ENCODE results near the gene PHLPP1.

The PHLPP1 gene

DNA sequence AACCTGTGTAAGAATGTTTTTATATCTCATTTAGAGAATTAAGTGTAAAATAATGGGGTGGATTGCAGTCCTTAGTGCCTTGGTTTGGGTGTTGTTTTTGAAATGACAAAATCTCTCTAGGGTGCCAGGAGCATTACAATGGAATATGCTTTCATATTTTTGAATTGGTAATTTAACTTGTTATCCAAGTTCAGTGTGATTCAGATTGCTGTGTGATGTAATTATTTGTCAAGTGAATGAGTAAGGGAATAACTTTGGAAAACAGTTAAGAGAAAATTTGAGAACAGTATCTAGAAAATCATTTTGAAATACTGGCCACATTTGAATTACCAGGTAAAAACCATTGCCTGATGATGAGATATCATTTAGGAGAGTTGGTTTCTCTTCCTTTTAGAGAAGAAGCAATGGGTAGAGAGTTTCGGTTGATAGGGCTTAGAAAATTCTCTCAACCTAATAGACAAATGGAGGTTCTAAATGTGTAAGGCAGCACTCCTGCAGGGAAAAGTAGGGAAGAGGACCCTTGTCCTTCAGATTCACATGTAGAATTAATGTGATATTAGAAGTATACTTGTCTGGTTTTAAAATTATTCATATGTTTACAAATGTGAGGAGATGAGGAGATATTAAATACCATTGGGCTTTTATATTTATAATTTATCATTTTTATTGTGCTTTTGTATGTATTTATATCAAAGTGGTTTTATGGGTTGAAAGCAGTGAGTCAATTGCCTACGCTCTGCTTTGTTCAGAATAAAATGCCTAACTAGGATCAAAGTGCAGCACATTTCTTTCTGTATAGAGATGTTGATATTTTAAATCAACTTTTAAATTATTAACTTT is 124.8 kb downstream of the PHLPP1 start:
- H3K4ac ChIP-seq (ENCODE audit: low read length), result no peak overlapping the region
- no peak overlapping the region for H2BK15ac ChIP-seq (ENCODE audit: low read length)
- no peaks in the 10 kb centered on the region for H3K27me3 ChIP-seq (ENCODE audit: control insufficient read depth in 3 of 3, insufficient read depth in 3 of 3, low read depth in 1 of 3, low read length in 3 of 3)
- no peak overlapping the region for H2BK12ac ChIP-seq (ENCODE audit: low read length)
- peaks cover 0 to 15% of the 10 kb centered on the region in 2 donors for H3K36me3 ChIP-seq (replicated peaks in 1 of 2; ENCODE audit: control insufficient read depth in 2 of 2, insufficient read depth in 2 of 2, low read length in 2 of 2)
- no CpG with 5 or more reads among the region's 2 CpGs for WGBS, 2 donors (ENCODE audit: extremely low coverage in 2 of 2, insufficient read length in 2 of 2, insufficient replicate concordance in 1 of 2)
- no peak overlapping the region for H3K27ac ChIP-seq (replicated peaks; ENCODE audit: low read length)
- H3K4me3 ChIP-seq (ENCODE audit: low read length in 2 of 2), result no peak overlapping the region
- H4K91ac ChIP-seq (ENCODE audit: low read depth, low read length, poor library complexity), result no peak overlapping the region
- no peak overlapping the region for H4K8ac ChIP-seq (ENCODE audit: low read depth, low read length)
- no peak overlapping the region for H2BK120ac ChIP-seq (ENCODE audit: low read depth, low read length)
- no peak overlapping the region for H3K4me2 ChIP-seq (ENCODE audit: insufficient read depth, low read length, poor library complexity, severe bottlenecking)
- no peak overlapping the region for H2BK5ac ChIP-seq (ENCODE audit: low read length)
- no peak for DNase-seq (ENCODE audit: low spot score)
- no peak overlapping the region for H3K23ac ChIP-seq (ENCODE audit: low read depth, low read length, poor library complexity)
- H3K18ac ChIP-seq (ENCODE audit: low read length), result no peak overlapping the region
- H3K79me1 ChIP-seq (ENCODE audit: low read depth, low read length), result peaks cover 1% of the 10 kb centered on the region
- H3K4me1 ChIP-seq (ENCODE audit: control insufficient read depth in 2 of 2, insufficient read depth in 1 of 2, low read depth in 1 of 2, low read length in 2 of 2), result peaks cover 0 to 7% of the 10 kb centered on the region in 2 donors
- H3K9me3 ChIP-seq (replicated peaks in 1 of 2; ENCODE audit: control insufficient read depth in 2 of 2, insufficient read depth in 1 of 2, low read depth in 1 of 2, low read length in 2 of 2), result peaks cover 0 to 10% of the 10 kb centered on the region in 2 donors
- H3K14ac ChIP-seq (ENCODE audit: low read length), result no peak overlapping the region
- H2AFZ ChIP-seq (ENCODE audit: low read length), result no peak overlapping the region
- no peak overlapping the region for H2AK5ac ChIP-seq (ENCODE audit: low read depth, low read length)
- no peak overlapping the region for H3K9ac ChIP-seq (ENCODE audit: low read depth, low read length, poor library complexity)

DNA sequence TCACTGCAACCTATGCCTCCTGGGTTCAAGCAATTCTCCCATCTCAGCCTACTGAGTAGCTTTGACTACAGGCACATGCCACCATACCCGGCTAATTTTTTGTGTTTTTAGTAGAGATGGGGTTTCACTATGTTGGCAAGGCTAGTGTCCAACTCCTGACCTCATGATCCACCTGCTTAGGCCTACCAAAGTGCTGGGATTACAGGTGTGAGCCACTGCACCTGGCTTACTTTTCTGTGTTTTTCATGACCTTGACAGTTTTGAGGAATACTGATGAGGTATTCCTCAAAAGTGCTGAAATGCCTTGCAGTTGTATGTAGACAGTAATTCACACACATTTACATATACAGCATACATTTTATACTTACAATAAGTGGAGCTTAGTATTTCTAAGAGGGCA is 126.1 kb downstream of the PHLPP1 start:
- Histone ChIP-seq H3K18ac (ENCODE audit: low read length) (no peak overlapping the region), H3K4ac (ENCODE audit: low read length) (no peak overlapping the region), H3K4me2 (ENCODE audit: insufficient read depth, low read length, poor library complexity, severe bottlenecking) (no peak overlapping the region), H3K4me3 (ENCODE audit: low read length in 2 of 2) (no peak overlapping the region), H4K8ac (ENCODE audit: low read depth, low read length) (no peak overlapping the region), H3K79me1 (ENCODE audit: low read depth, low read length) (peaks cover 1% of the 10 kb centered on the region), H2BK5ac (ENCODE audit: low read length) (no peak overlapping the region), H3K36me3 (replicated peaks in 1 of 2; ENCODE audit: control insufficient read depth in 2 of 2, insufficient read depth in 2 of 2, low read length in 2 of 2) (peaks cover 0 to 15% of the 10 kb centered on the region in 2 donors), H2AFZ (ENCODE audit: low read length) (no peak overlapping the region), H3K9me3 (replicated peaks in 1 of 2; ENCODE audit: control insufficient read depth in 2 of 2, insufficient read depth in 1 of 2, low read depth in 1 of 2, low read length in 2 of 2) (peaks cover 0 to 10% of the 10 kb centered on the region in 2 donors), H3K4me1 (ENCODE audit: control insufficient read depth in 2 of 2, insufficient read depth in 1 of 2, low read depth in 1 of 2, low read length in 2 of 2) (peaks cover 0 to 7% of the 10 kb centered on the region in 2 donors), H3K14ac (ENCODE audit: low read length) (no peak overlapping the region), H4K91ac (ENCODE audit: low read depth, low read length, poor library complexity) (no peak overlapping the region), H3K27me3 (ENCODE audit: control insufficient read depth in 3 of 3, insufficient read depth in 3 of 3, low read depth in 1 of 3, low read length in 3 of 3) (no peaks in the 10 kb centered on the region), H3K27ac (replicated peaks; ENCODE audit: low read length) (no peak overlapping the region), H2BK15ac (ENCODE audit: low read length) (no peak overlapping the region), H3K9ac (ENCODE audit: low read depth, low read length, poor library complexity) (no peak overlapping the region), H2AK5ac (ENCODE audit: low read depth, low read length) (no peak overlapping the region), H2BK12ac (ENCODE audit: low read length) (no peak overlapping the region), H3K23ac (ENCODE audit: low read depth, low read length, poor library complexity) (no peak overlapping the region), H2BK120ac (ENCODE audit: low read depth, low read length) (no peak overlapping the region)
- no peak for DNase-seq (ENCODE audit: low spot score)
- no CpG with 5 or more reads among the region's 1 CpG for WGBS, 2 donors (ENCODE audit: extremely low coverage in 2 of 2, insufficient read length in 2 of 2, insufficient replicate concordance in 1 of 2)

- DNase-seq (ENCODE audit: low spot score), result no peak
- H3K18ac ChIP-seq (ENCODE audit: low read length), result no peak overlapping the region
- no peaks in the 10 kb centered on the region for H3K79me1 ChIP-seq (ENCODE audit: low read depth, low read length)
- H3K14ac ChIP-seq (ENCODE audit: low read length), result no peak overlapping the region
- H3K27me3 ChIP-seq (ENCODE audit: control insufficient read depth in 3 of 3, insufficient read depth in 3 of 3, low read depth in 1 of 3, low read length in 3 of 3), result no peaks in the 10 kb centered on the region
- H3K27ac ChIP-seq (replicated peaks; ENCODE audit: low read length), result no peak overlapping the region
- H3K23ac ChIP-seq (ENCODE audit: low read depth, low read length, poor library complexity), result no peak overlapping the region
- no peak overlapping the region for H2BK12ac ChIP-seq (ENCODE audit: low read length)
- peaks cover 0 to 3% of the 10 kb centered on the region in 2 donors for H3K9me3 ChIP-seq (replicated peaks in 1 of 2; ENCODE audit: control insufficient read depth in 2 of 2, insufficient read depth in 1 of 2, low read depth in 1 of 2, low read length in 2 of 2)
- no peak overlapping the region for H4K91ac ChIP-seq (ENCODE audit: low read depth, low read length, poor library complexity)
- H3K4me3 ChIP-seq (ENCODE audit: low read length in 2 of 2), result no peak overlapping the region
- H3K4me1 ChIP-seq (ENCODE audit: control insufficient read depth in 2 of 2, insufficient read depth in 1 of 2, low read depth in 1 of 2, low read length in 2 of 2), result peaks cover 0 to 7% of the 10 kb centered on the region in 2 donors
- H2BK15ac ChIP-seq (ENCODE audit: low read length), result no peak overlapping the region
- peaks cover 0 to 15% of the 10 kb centered on the region in 2 donors for H3K36me3 ChIP-seq (replicated peaks in 1 of 2; ENCODE audit: control insufficient read depth in 2 of 2, insufficient read depth in 2 of 2, low read length in 2 of 2)
- no peak overlapping the region for H2AK5ac ChIP-seq (ENCODE audit: low read depth, low read length)
- H4K8ac ChIP-seq (ENCODE audit: low read depth, low read length), result no peak overlapping the region
- H3K9ac ChIP-seq (ENCODE audit: low read depth, low read length, poor library complexity), result no peak overlapping the region
- no CpG with 5 or more reads among the region's 1 CpG for WGBS, 2 donors (ENCODE audit: extremely low coverage in 2 of 2, insufficient read length in 2 of 2, insufficient replicate concordance in 1 of 2)
- H2BK5ac ChIP-seq (ENCODE audit: low read length), result no peak overlapping the region
- no peak overlapping the region for H2BK120ac ChIP-seq (ENCODE audit: low read depth, low read length)
- H2AFZ ChIP-seq (ENCODE audit: low read length), result no peak overlapping the region
- H3K4me2 ChIP-seq (ENCODE audit: insufficient read depth, low read length, poor library complexity, severe bottlenecking), result no peak overlapping the region
- H3K4ac ChIP-seq (ENCODE audit: low read length), result no peak overlapping the region
Observed at GRCh38 chr18:62842898-62843297, 127.6 kb downstream of the PHLPP1 start.

GRCh38 chr18:62844850-62845643 is 129.7 kb downstream of the PHLPP1 start:
- peaks cover 0 to 3% of the 10 kb centered on the region in 2 donors for H3K9me3 ChIP-seq (replicated peaks in 1 of 2; ENCODE audit: control insufficient read depth in 2 of 2, insufficient read depth in 1 of 2, low read depth in 1 of 2, low read length in 2 of 2)
- DNase-seq (ENCODE audit: low spot score), result no peak

More at GRCh38 chr18:62844850-62845643, 129.7 kb downstream of the PHLPP1 start:
- H3K4ac ChIP-seq (ENCODE audit: low read length), result no peak overlapping the region
- H2BK15ac ChIP-seq (ENCODE audit: low read length), result no peak overlapping the region
- no peak overlapping the region for H2BK5ac ChIP-seq (ENCODE audit: low read length)
- H3K23ac ChIP-seq (ENCODE audit: low read depth, low read length, poor library complexity), result no peak overlapping the region
- no peak overlapping the region for H2AK5ac ChIP-seq (ENCODE audit: low read depth, low read length)
- H3K27me3 ChIP-seq (ENCODE audit: control insufficient read depth in 3 of 3, insufficient read depth in 3 of 3, low read depth in 1 of 3, low read length in 3 of 3), result no peaks in the 10 kb centered on the region
- no peak overlapping the region for H4K8ac ChIP-seq (ENCODE audit: low read depth, low read length)
- no peak overlapping the region for H2BK12ac ChIP-seq (ENCODE audit: low read length)
- H3K36me3 ChIP-seq (replicated peaks in 1 of 2; ENCODE audit: control insufficient read depth in 2 of 2, insufficient read depth in 2 of 2, low read length in 2 of 2), result peaks cover 0 to 2% of the 10 kb centered on the region in 2 donors
- no peak overlapping the region for H3K18ac ChIP-seq (ENCODE audit: low read length)
- no peaks in the 10 kb centered on the region for H3K79me1 ChIP-seq (ENCODE audit: low read depth, low read length)
- no peak overlapping the region for H3K4me2 ChIP-seq (ENCODE audit: insufficient read depth, low read length, poor library complexity, severe bottlenecking)
- WGBS, 2 donors (ENCODE audit: extremely low coverage in 2 of 2, insufficient read length in 2 of 2, insufficient replicate concordance in 1 of 2), result no CpG with 5 or more reads among the region's 7 CpGs
- H4K91ac ChIP-seq (ENCODE audit: low read depth, low read length, poor library complexity), result no peak overlapping the region
- no peak overlapping the region for H3K9ac ChIP-seq (ENCODE audit: low read depth, low read length, poor library complexity)
- H3K4me3 ChIP-seq (ENCODE audit: low read length in 2 of 2), result no peak overlapping the region
- no peak overlapping the region for H3K14ac ChIP-seq (ENCODE audit: low read length)
- no peaks in the 10 kb centered on the region for H3K4me1 ChIP-seq (ENCODE audit: control insufficient read depth in 2 of 2, insufficient read depth in 1 of 2, low read depth in 1 of 2, low read length in 2 of 2)
- no peak overlapping the region for H2AFZ ChIP-seq (ENCODE audit: low read length)
- H3K27ac ChIP-seq (replicated peaks; ENCODE audit: low read length), result no peak overlapping the region
- H2BK120ac ChIP-seq (ENCODE audit: low read depth, low read length), result no peak overlapping the region

Measured in neuronal stem cell (in vitro differentiated cells).